ENCODE measurements around the gene NXPH3. TPM values are rescaled to one million over a fixed set of nuclear protein-coding genes. Genes with fewer than 3 reads are reported as not detected.

Gene NXPH3
- total RNA-seq, 1 experiment from 2014 or later, result 0.10 TPM

DNA sequence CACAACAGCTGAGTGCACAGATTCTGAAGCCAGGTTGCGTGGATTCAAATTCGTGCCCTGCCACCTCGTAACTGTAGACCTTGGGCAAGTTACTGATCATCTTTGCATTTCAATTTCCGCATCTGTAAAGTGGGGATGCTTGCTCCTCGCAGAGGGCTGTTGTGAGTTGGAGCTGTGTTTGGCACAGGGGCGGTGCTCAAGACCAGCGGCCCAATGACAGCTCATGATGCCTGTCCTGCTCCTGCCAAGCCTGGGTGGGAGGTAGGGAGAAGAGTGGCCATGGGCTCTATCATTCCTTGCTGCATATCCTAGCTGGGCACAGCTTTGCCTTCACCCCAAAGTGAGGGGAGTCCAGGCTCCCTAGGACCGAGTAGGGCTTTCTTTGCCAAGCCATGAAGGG, 12.6 kb downstream of the NXPH3 start:
- DNase-seq (ENCODE audit: low read depth, low spot score) (no peak), ATAC-seq (no peak)
- intact Hi-C loops (cut with micrococcal nuclease), result no loop called here
- ChIA-PET RAD21 (ENCODE audit: low non-redundant PET in 1 of 2, low total read pairs in 2 of 2, uncharacterized antibody in 2 of 2, unreplicated experiment in 2 of 2) (no interaction called here), POLR2A (no interaction called here), CTCF (interaction anchor here (0.6 kb wide), 1 partner anchor 21 kb away, joined by 3 read pairs; no protein-coding TSS in a partner anchor)
- Histone ChIP-seq H3K4me3 (replicated peaks in 1 of 2; ENCODE audit: low read depth in 1 of 2, low read length in 2 of 2) (no peak overlapping the region), H3K9me3 (ENCODE audit: control insufficient read depth in 1 of 2, insufficient read depth in 1 of 2, low read depth in 1 of 2, low read length in 2 of 2) (no peaks in the 10 kb centered on the region), H3K4me1 (ENCODE audit: control insufficient read depth in 1 of 2, insufficient read depth in 2 of 2, low read length in 2 of 2) (peaks cover 0 to 3% of the 10 kb centered on the region in 2 experiments; a peak in 1 of 4 replicates), H3K36me3 (ENCODE audit: control insufficient read depth in 1 of 2, insufficient read depth in 2 of 2, low read length in 2 of 2) (no peaks in the 10 kb centered on the region), H3K9me2 (ENCODE audit: insufficient read depth) (no peaks in the 10 kb centered on the region), H3K9ac (ENCODE audit: low read length) (no peak overlapping the region), H2AFZ (ENCODE audit: low read depth, low read length, poor library complexity, severe bottlenecking) (no peak overlapping the region), H3K79me2 (ENCODE audit: insufficient read depth, low read length) (no peaks in the 10 kb centered on the region), H4K20me1 (ENCODE audit: insufficient read depth) (no peaks in the 10 kb centered on the region), H3K27me3 (ENCODE audit: insufficient read depth, low read length) (no peaks in the 10 kb centered on the region), H3K4me2 (ENCODE audit: low read length) (no peak overlapping the region), H3K27ac (ENCODE audit: low read depth, low read length) (no peak overlapping the region)
- BruUV-seq (replicated peaks), result no TSS peak
- TF ChIP-seq, protein P1, sequence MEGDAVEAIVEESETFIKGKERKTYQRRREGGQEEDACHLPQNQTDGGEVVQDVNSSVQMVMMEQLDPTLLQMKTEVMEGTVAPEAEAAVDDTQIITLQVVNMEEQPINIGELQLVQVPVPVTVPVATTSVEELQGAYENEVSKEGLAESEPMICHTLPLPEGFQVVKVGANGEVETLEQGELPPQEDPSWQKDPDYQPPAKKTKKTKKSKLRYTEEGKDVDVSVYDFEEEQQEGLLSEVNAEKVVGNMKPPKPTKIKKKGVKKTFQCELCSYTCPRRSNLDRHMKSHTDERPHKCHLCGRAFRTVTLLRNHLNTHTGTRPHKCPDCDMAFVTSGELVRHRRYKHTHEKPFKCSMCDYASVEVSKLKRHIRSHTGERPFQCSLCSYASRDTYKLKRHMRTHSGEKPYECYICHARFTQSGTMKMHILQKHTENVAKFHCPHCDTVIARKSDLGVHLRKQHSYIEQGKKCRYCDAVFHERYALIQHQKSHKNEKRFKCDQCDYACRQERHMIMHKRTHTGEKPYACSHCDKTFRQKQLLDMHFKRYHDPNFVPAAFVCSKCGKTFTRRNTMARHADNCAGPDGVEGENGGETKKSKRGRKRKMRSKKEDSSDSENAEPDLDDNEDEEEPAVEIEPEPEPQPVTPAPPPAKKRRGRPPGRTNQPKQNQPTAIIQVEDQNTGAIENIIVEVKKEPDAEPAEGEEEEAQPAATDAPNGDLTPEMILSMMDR (IDR thresholded peaks at IDR 0.05 in 2 of 3, conservative IDR thresholded peaks at IDR 0.05 in 1 of 3; ENCODE audit: borderline replicate concordance in 1 of 3, insufficient read depth in 1 of 3, low read depth in 2 of 3, low read length in 2 of 3), result no peak
- TF ChIP-seq ZNF274 (IDR thresholded peaks at IDR 0.05; ENCODE audit: low read depth, low read length) (no peak), FOSL1 (IDR thresholded peaks at IDR 0.05; ENCODE audit: low read depth) (no peak), SRF (IDR thresholded peaks at IDR 0.05; ENCODE audit: low read depth) (no peak), EZH2phosphoT487 (IDR thresholded peaks at IDR 0.05; ENCODE audit: borderline replicate concordance) (no peak), JUND (IDR thresholded peaks at IDR 0.05) (no peak), POLR2A (IDR thresholded peaks at IDR 0.05; ENCODE audit: borderline replicate concordance, extremely low read depth, insufficient read depth, insufficient read length) (no peak), CBX3 (IDR thresholded peaks at IDR 0.05; ENCODE audit: low read depth) (no peak), ZFX (IDR thresholded peaks at IDR 0.05) (no peak)
- TF ChIP-seq, protein P2, sequence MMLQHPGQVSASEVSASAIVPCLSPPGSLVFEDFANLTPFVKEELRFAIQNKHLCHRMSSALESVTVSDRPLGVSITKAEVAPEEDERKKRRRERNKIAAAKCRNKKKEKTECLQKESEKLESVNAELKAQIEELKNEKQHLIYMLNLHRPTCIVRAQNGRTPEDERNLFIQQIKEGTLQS (IDR thresholded peaks at IDR 0.05), result no peak

All from HCT116 (cell line).